GM18909 (cell line): ENCODE results near the gene ZCCHC9.

Experiments used
- ATAC-seq: cut with Tn5 transposase; IDR thresholded peaks from one replicate; pipeline ENCODE4 v1.9.1; 2021; ENCODE audit warnings: mild to moderate bottlenecking; ENCODE audit not compliant: unreplicated experiment, poor library complexity

The ZCCHC9 gene

GRCh38 chr5:81354093-81354492 is 52.7 kb downstream of the ZCCHC9 start:
- no peak for ATAC-seq

GRCh38 chr5:81355291-81356251 is 54.2 kb downstream of the ZCCHC9 start:
- ATAC-seq, result no peak

- no peak for ATAC-seq
Observed at GRCh38 chr5:81359108-81359507, 57.7 kb downstream of the ZCCHC9 start.

GRCh38 chr5:81359881-81360280 is 58.5 kb downstream of the ZCCHC9 start:
- no peak for ATAC-seq

GRCh38 chr5:81360640-81361039 is 59.3 kb downstream of the ZCCHC9 start:
- no peak for ATAC-seq

GRCh38 chr5:81361600-81361999 is 60.2 kb downstream of the ZCCHC9 start:
- ATAC-seq, result no peak
